Measurements from ENCODE around the gene CFAP126. TPM values are rescaled to one million over a fixed set of nuclear protein-coding genes. Genes with fewer than 3 reads are reported as not detected.
A peak's percentile ranks its signal among the peaks of the same experiment; 100 is the strongest.
"Not testable (repeated sequence)": the region's sequence is repeated elsewhere in the genome, so short reads cannot be mapped to it uniquely, and the experiment has no call there.

CFAP126 gene
- not detected for total RNA-seq

DNA sequence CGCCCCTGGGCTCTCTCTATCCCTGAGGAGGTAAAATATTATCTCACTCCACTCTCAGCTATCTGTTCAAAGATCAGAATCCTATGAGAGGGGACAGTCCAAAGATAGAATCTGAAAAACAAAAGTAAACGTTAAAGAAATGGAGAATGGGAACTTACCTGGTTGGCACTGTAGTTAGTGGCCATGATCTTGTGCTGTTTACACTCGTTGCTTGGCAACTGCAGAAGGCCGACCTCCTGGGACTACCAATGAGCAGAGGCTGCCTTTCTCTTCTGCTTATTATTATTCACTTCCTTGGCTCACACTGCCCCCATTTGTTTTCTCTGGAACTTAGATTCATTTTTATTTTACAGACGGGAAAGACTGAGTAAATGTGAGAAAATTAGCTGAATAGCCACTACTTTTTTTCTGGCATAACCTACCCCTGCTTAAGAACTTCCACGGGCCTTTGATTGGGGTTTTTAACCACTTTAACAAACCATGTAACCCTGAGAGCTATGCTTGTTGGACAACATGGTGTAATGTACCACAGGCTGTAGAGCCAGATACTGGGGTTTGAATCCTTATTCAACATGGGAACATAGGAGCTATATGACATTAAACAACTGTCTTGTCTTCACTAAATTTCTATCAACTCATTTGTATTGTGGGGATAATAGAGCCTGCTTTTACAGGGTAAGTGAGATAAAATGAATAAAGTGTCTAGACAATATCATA lies at the start of gene CFAP126:
Gene CFAP126, minus strand, starts transcription at position 193 of the 717 bp plus-strand sequence. Its CDS starts 8 bp downstream, at position 185.
- no peaks in the 10 kb centered on the region for H3K9me3 ChIP-seq
- no peaks in the 10 kb centered on the region for H3K27me3 ChIP-seq
- H3K27ac ChIP-seq = peak within 1 kb of the TSS in 2 of 4 donors; percentile 9 to 16
- intact Hi-C loops (cut with DNase I) = no loop called here
- peaks cover 0 to 41% (median 11%) of the 10 kb centered on the region in 3 donors for H3K36me3 ChIP-seq
- DNase-seq = no peak
- 20 to 21% methylated on average over 6 of the region's 6 CpGs for WGBS, 2 donors
- peaks cover 0 to 9% (median 5%) of the 10 kb centered on the region in 3 donors for H3K4me1 ChIP-seq
- no peak for TF ChIP-seq POLR2A (IDR thresholded peaks at IDR 0.05)
- TF ChIP-seq, protein P1, sequence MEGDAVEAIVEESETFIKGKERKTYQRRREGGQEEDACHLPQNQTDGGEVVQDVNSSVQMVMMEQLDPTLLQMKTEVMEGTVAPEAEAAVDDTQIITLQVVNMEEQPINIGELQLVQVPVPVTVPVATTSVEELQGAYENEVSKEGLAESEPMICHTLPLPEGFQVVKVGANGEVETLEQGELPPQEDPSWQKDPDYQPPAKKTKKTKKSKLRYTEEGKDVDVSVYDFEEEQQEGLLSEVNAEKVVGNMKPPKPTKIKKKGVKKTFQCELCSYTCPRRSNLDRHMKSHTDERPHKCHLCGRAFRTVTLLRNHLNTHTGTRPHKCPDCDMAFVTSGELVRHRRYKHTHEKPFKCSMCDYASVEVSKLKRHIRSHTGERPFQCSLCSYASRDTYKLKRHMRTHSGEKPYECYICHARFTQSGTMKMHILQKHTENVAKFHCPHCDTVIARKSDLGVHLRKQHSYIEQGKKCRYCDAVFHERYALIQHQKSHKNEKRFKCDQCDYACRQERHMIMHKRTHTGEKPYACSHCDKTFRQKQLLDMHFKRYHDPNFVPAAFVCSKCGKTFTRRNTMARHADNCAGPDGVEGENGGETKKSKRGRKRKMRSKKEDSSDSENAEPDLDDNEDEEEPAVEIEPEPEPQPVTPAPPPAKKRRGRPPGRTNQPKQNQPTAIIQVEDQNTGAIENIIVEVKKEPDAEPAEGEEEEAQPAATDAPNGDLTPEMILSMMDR (IDR thresholded peaks at IDR 0.05) = peak in 2 of 6 experiments; percentile 12 to 22
- no peak within 1 kb of the TSS for H3K4me3 ChIP-seq

- H3K27ac ChIP-seq; intact Hi-C loops (cut with DNase I); H3K4me1 ChIP-seq; DNase-seq; H3K27me3 ChIP-seq; H3K4me3 ChIP-seq; H3K36me3 ChIP-seq; H3K9me3 ChIP-seq: not testable (repeated sequence)
- WGBS, 2 donors = 89 to 93% methylated on average over 7 of the region's 7 CpGs
These were observed 45.4 kb upstream of the CFAP126 start for GRCh38 chr1:161413050-161413449.

DNA sequence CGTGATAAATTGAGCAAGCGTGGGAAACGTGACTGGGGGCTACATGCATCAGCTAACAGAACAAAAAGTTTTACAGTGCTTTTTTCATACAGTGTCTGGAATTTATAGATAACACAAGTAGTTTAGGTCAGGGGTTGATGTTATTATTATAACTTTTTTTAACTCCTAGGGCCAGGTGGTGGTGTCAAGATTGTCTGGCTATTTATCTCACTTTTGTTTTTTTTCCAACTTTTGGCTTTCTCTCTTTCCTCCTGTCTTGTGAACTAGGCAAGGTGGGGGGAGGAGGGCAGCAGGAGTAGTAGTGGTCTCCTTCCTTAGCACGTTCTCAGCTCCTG lies 42.9 kb upstream of the CFAP126 start:
- H3K27me3 ChIP-seq; H3K4me1 ChIP-seq; H3K9me3 ChIP-seq; intact Hi-C loops (cut with DNase I); DNase-seq; H3K36me3 ChIP-seq; H3K4me3 ChIP-seq; H3K27ac ChIP-seq: not testable (repeated sequence)
- WGBS, 2 donors = 80 to 91% methylated on average over 4 of the region's 4 CpGs

- H3K27me3 ChIP-seq; intact Hi-C loops (cut with DNase I); H3K4me3 ChIP-seq; H3K4me1 ChIP-seq; H3K36me3 ChIP-seq; DNase-seq; H3K9me3 ChIP-seq: not testable (repeated sequence)
- peak overlapping the region in 1 of 4 donors; percentile 25 for H3K27ac ChIP-seq
- WGBS, 2 donors = 65 to 70% methylated on average over 7 to 9 of the region's 13 CpGs
These were observed 42.4 kb upstream of the CFAP126 start for GRCh38 chr1:161409848-161410635.

- no peak overlapping the region for H3K27ac ChIP-seq
- no peak for DNase-seq
These were observed 40.9 kb upstream of the CFAP126 start for GRCh38 chr1:161408429-161409052.

DNA sequence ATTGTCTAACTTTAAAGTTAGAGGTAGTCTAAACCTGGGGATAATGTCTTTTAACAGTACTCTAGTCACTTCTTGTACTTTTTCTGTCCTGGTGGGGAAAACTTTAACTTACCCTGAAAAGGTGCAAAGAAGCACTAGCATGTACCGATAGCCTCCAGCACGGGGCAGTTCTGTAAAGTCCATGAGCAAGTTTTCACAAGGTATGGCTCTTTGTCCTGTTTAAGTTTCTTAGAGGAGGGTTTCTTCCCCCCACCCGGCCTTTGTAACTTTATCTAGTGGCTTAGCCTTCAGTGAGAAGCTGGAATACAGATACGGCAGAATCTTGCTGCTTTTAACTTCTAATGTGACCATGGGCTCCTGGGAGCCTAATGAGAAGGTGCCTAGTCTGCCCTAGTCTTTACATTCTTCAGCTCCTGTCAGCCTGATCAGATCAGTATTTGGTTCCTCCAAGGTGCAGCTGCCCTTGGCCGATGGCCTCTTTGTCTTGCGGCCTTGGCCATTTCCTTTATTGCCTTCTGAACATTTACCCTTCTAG lies 39.8 kb upstream of the CFAP126 start:
- TF ChIP-seq, protein P1 (IDR thresholded peaks at IDR 0.05) = no peak
- TF ChIP-seq POLR2A (IDR thresholded peaks at IDR 0.05) = no peak

More at GRCh38 chr1:161408429-161409052, 40.9 kb upstream of the CFAP126 start:
- 50 to 77% methylated on average over 1 to 3 of the region's 3 CpGs for WGBS, 2 donors
- no peak for TF ChIP-seq POLR2A (IDR thresholded peaks at IDR 0.05)
- TF ChIP-seq, protein P1 (IDR thresholded peaks at IDR 0.05) = no peak
- Histone ChIP-seq H3K27me3 (no peaks in the 10 kb centered on the region), H3K4me3 (no peak overlapping the region), H3K9me3 (no peaks in the 10 kb centered on the region), H3K36me3 (no peaks in the 10 kb centered on the region), H3K4me1 (peaks cover 0 to 3% (median 0%) of the 10 kb centered on the region in 3 donors)
- intact Hi-C loops (cut with DNase I) = no loop called here

GRCh38 chr1:161406551-161406950 lies 38.9 kb upstream of the CFAP126 start:
- H3K27ac ChIP-seq; H3K36me3 ChIP-seq; H3K4me3 ChIP-seq; H3K4me1 ChIP-seq; H3K27me3 ChIP-seq; DNase-seq; intact Hi-C loops (cut with DNase I); H3K9me3 ChIP-seq: not testable (repeated sequence)
- 93 to 97% methylated on average over 14 of the region's 17 CpGs for WGBS, 2 donors

More for the DNA sequence above, 39.8 kb upstream of the CFAP126 start:
- no peaks in the 10 kb centered on the region for H3K27me3 ChIP-seq
- H3K4me3 ChIP-seq = no peak overlapping the region
- H3K4me1 ChIP-seq = peaks cover 0 to 3% (median 0%) of the 10 kb centered on the region in 3 donors
- H3K36me3 ChIP-seq = no peaks in the 10 kb centered on the region
- H3K9me3 ChIP-seq = no peaks in the 10 kb centered on the region
- intact Hi-C loops (cut with DNase I) = no loop called here
- H3K27ac ChIP-seq = no peak overlapping the region
- DNase-seq = no peak
- 87 to 90% methylated on average over 6 of the region's 6 CpGs for WGBS, 2 donors
